MM.1S (cell line): Measurements from ENCODE around the gene AMZ1.
"Not testable (repeated sequence)": the region's sequence is repeated elsewhere in the genome, so short reads cannot be mapped to it uniquely, and the experiment has no call there.

Source experiments
- DNase-seq: peaks from one replicate; pipeline ENCODE4 v3.0.0-alpha.2; 2015
- H2AFZ ChIP-seq: fragments of 300-600 bp; sonication (generic); 2 replicates; pipeline ENCODE4 v1.6.0; 2016; ENCODE audit warnings: antibody characterized with exemption, low read length
- H3F3A ChIP-seq: fragments of 300-600 bp; sonication (generic); 2 replicates; pipeline ENCODE4 v1.6.1; 2016; ENCODE audit warnings: mild to moderate bottlenecking, antibody characterized with exemption, low read length, moderate library complexity, mixed read lengths; ENCODE audit not compliant: insufficient read depth
- H3K27ac ChIP-seq: fragments of 300-600 bp; sonication (generic); 2 replicates; pipeline ENCODE4 v1.5.1; 2016; ENCODE audit warnings: mild to moderate bottlenecking, low read length
- H3K27me3 ChIP-seq: fragments of 300-600 bp; sonication (generic); replicated peaks from 2 replicates; pipeline ENCODE4 v1.6.0; 2016; ENCODE audit warnings: low read length; ENCODE audit not compliant: insufficient read depth
- H3K36me3 ChIP-seq: fragments of 300-600 bp; sonication (generic); replicated peaks from 2 replicates; pipeline ENCODE4 v1.6.1; 2016; ENCODE audit warnings: mild to moderate bottlenecking, low read length, mixed read lengths; ENCODE audit not compliant: insufficient read depth
- H3K4me1 ChIP-seq: fragments of 300-600 bp; sonication (generic); 2 replicates; pipeline ENCODE4 v1.6.1; 2016; ENCODE audit warnings: low read length, mixed read lengths
- H3K4me2 ChIP-seq: fragments of 300-600 bp; sonication (generic); 2 replicates; pipeline ENCODE4 v1.6.0; 2016; ENCODE audit warnings: low read depth, low read length
- H3K4me3 ChIP-seq: fragments of 300-600 bp; sonication (generic); 2 replicates; pipeline ENCODE4 v1.5.1; 2016; ENCODE audit warnings: low read length, mixed read lengths
- H3K79me2 ChIP-seq: fragments of 300-600 bp; sonication (generic); 2 replicates; pipeline ENCODE4 v1.6.1; 2016; ENCODE audit warnings: mixed run types, low read length, mixed read lengths
- H3K9ac ChIP-seq: fragments of 300-600 bp; sonication (generic); 2 replicates; pipeline ENCODE4 v1.6.1; 2016; ENCODE audit warnings: low read length, mixed read lengths
- H3K9me2 ChIP-seq: fragments of 300-600 bp; sonication (generic); replicated peaks from 2 replicates; pipeline ENCODE4 v1.6.1; 2016; ENCODE audit warnings: mild to moderate bottlenecking, low read length, mixed read lengths; ENCODE audit not compliant: insufficient read depth
- H3K9me3 ChIP-seq: fragments of 300-600 bp; sonication (generic); replicated peaks from 2 replicates; pipeline ENCODE4 v1.6.1; 2016; ENCODE audit warnings: mild to moderate bottlenecking, low read length, mixed read lengths; ENCODE audit not compliant: insufficient read depth
- H4K20me1 ChIP-seq: fragments of 300-600 bp; sonication (generic); 2 replicates; pipeline ENCODE4 v1.6.1; 2016; ENCODE audit warnings: mild to moderate bottlenecking, low read length, moderate library complexity, mixed read lengths; ENCODE audit not compliant: insufficient read depth
- EZH2 ChIP-seq: fragments of 300-600 bp; sonication (generic); optimal IDR thresholded peaks from 2 replicates; pipeline ENCODE3; 2017; ENCODE audit warnings: low read depth, mild to moderate bottlenecking, antibody characterized with exemption, low read length, mixed read lengths
- EZH2phosphoT487 ChIP-seq: fragments of 300-600 bp; sonication (generic); IDR thresholded peaks from 2 replicates; pipeline ENCODE4 v1.6.1; 2018; ENCODE audit warnings: antibody characterized with exemption, low read length
- TF ChIP-seq, protein P1 (sequence below): fragments of 300-600 bp; sonication (generic); IDR thresholded peaks from 2 replicates; pipeline ENCODE4 v1.5.1; 2016; ENCODE audit warnings: antibody characterized with exemption, low read length, mixed read lengths

Gene AMZ1

DNA sequence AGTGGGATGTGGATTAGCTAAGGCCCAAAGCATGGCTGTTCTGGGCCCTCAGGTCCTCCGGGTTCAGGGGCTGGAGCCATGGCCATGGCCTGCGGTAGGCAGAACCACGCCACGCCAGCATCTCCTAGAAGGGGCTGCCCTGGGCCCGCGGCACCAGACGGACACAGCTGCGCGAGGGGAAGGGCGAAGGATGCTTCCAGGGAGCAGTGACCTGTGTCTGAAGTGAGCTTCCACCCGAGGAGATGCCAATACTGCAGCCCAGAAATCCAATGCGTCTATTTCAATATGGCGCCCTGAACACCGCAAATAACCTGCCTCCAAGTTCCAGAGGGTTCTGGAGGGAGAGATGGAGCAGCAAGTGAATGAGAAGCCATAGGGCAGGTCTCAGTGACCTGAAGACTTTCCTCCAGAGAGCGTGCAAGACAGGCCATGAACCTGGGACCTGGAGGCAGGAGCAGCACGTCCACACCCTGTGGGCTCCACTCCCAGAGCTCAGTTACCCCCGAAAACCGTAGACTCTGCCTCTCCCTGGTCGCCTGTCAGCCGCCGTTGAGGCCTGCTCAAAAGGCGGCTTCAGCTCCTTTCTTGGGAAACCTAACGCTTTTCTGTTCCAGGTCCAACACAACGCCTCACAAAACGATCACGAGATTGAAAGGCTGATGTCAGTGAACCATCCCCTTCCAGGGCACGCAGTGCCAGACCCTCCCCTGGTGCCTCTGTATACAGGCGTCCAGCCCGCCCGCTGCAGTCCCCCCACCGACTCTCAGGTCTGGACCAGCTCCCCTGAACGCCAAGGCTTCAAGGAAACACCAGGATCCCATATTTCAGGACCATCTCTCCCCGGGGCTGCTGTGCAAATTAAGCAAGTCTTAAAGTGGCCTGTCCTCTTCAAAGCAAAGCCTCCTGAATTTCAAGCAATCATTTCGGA lies 37.4 kb downstream of the AMZ1 start:
- no peaks in the 10 kb centered on the region for H3K36me3 ChIP-seq
- no peak overlapping the region for H3K4me3 ChIP-seq
- no peaks in the 10 kb centered on the region for H3K9me3 ChIP-seq
- no peaks in the 10 kb centered on the region for H3K9me2 ChIP-seq
- no peak for DNase-seq
- H3K4me1 ChIP-seq = no peaks in the 10 kb centered on the region
- no peak overlapping the region for H3K27ac ChIP-seq
- no peaks in the 10 kb centered on the region for H4K20me1 ChIP-seq
- H3K9ac ChIP-seq = no peak overlapping the region
- no peak overlapping the region for H2AFZ ChIP-seq
- H3K27me3 ChIP-seq = no peaks in the 10 kb centered on the region
- H3K4me2 ChIP-seq = no peak overlapping the region
- H3F3A ChIP-seq = no peaks in the 10 kb centered on the region
- TF ChIP-seq, protein P1, sequence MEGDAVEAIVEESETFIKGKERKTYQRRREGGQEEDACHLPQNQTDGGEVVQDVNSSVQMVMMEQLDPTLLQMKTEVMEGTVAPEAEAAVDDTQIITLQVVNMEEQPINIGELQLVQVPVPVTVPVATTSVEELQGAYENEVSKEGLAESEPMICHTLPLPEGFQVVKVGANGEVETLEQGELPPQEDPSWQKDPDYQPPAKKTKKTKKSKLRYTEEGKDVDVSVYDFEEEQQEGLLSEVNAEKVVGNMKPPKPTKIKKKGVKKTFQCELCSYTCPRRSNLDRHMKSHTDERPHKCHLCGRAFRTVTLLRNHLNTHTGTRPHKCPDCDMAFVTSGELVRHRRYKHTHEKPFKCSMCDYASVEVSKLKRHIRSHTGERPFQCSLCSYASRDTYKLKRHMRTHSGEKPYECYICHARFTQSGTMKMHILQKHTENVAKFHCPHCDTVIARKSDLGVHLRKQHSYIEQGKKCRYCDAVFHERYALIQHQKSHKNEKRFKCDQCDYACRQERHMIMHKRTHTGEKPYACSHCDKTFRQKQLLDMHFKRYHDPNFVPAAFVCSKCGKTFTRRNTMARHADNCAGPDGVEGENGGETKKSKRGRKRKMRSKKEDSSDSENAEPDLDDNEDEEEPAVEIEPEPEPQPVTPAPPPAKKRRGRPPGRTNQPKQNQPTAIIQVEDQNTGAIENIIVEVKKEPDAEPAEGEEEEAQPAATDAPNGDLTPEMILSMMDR = no peak
- TF ChIP-seq EZH2phosphoT487 (no peak), EZH2 (no peak)
- no peaks in the 10 kb centered on the region for H3K79me2 ChIP-seq

DNA sequence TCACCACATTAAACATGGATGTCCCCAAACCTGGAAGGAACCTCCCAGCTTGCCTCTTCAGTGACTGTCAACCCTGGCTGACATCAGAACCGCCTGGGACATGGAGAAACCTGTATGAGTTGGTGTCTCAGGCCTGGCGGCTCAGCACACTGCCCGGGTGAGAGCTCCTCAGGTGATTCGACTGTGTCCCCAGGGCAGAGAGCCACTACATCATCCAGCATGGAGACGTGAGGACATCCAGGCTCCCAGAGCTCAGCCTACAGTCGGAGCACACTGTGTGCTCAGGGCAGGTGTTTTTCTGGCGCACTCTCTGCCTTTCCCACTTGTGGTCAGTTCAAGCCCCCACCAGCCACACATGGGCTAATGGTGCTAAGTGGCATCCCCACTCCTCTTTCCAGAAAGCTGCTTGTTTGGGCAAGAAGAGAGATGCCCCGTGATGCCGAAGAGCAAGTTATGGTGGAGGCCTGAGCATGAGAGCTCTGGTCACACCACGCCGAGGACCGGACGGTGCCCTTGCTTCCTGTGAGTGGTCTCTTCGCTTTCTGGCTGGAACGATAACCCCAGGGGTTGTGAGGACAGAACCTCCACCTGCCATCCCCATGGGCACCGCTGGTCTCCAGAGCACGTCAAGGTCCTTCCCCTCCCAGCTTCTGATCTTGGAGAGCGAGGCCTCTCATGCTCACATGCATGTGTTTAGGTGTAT lies 38.5 kb downstream of the AMZ1 start:
- DNase-seq = no peak
- H4K20me1 ChIP-seq = no peaks in the 10 kb centered on the region
- H3K9me2 ChIP-seq = no peaks in the 10 kb centered on the region
- no peak overlapping the region for H3K9ac ChIP-seq
- H2AFZ ChIP-seq = no peak overlapping the region
- no peaks in the 10 kb centered on the region for H3K4me1 ChIP-seq
- no peaks in the 10 kb centered on the region for H3K27me3 ChIP-seq
- no peaks in the 10 kb centered on the region for H3K79me2 ChIP-seq
- TF ChIP-seq EZH2phosphoT487 (no peak), EZH2 (no peak)
- TF ChIP-seq, protein P1 = no peak
- no peaks in the 10 kb centered on the region for H3K36me3 ChIP-seq
- no peaks in the 10 kb centered on the region for H3K9me3 ChIP-seq
- no peak overlapping the region for H3K27ac ChIP-seq
- no peak overlapping the region for H3K4me2 ChIP-seq
- no peaks in the 10 kb centered on the region for H3F3A ChIP-seq
- no peak overlapping the region for H3K4me3 ChIP-seq

DNA sequence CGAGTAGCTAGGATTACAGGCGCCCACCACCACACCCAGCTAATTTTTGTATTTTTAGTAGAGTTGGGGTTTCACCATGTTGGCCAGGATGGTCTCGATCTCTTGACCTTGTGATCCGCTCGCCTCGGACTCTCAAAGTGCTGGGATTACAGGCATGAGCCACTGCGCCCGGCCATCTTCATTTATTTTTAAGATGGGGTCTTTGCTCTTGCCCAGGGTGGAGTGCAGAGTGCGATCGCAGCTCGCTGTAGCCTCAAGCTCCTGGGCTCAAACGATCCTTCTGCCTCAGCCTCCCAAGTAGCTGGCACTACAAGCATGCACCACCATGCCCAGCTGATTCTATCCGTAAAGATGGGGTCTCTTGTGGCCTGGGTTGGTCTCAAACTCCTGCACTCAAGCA lies 39.2 kb downstream of the AMZ1 start:
- not testable (repeated sequence) for H4K20me1 ChIP-seq, H3K4me2 ChIP-seq, H3K4me3 ChIP-seq, H3K27me3 ChIP-seq, DNase-seq, H3K27ac ChIP-seq, H3K9ac ChIP-seq, H2AFZ ChIP-seq, H3K36me3 ChIP-seq, H3K9me2 ChIP-seq, H3K4me1 ChIP-seq, H3K79me2 ChIP-seq, H3K9me3 ChIP-seq, H3F3A ChIP-seq
